Activated CD8-positive, alpha-beta memory T cell treated with anti-CD3 and anti-CD28 coated beads, Interleukin-2, amount 50 U/mL, for 48 hours (primary cell): Measurements from ENCODE around the gene PCDHA2.
"Not testable (repeated sequence)": the region's sequence is repeated elsewhere in the genome, so short reads cannot be mapped to it uniquely, and the experiment has no call there.

Experiments used
- DNase-seq: peaks from one replicate; pipeline ENCODE4 v3.0.0-alpha.2; 2020

Gene PCDHA2

GRCh38 chr5:140821375-140822280 is 27.0 kb downstream of the PCDHA2 start, which contains the start of gene PCDHA5:
TSS of gene PCDHA5 (plus strand) at chr5:140821613.
- DNase-seq, result peak; percentile 66

GRCh38 chr5:140822281-140822629 is 27.6 kb downstream of the PCDHA2 start:
- no peak for DNase-seq

- DNase-seq, result not testable (repeated sequence)
Measured at GRCh38 chr5:140822969-140823368, 28.3 kb downstream of the PCDHA2 start.

- DNase-seq, result no peak
Measured at GRCh38 chr5:140823475-140823874, 28.8 kb downstream of the PCDHA2 start.

GRCh38 chr5:140827704-140828361 is 33.2 kb downstream of the PCDHA2 start, which contains the start of gene PCDHA6:
TSS of gene PCDHA6 (plus strand) at chr5:140827960. CDS start at chr5:140828092, 132 bp downstream.
- no peak for DNase-seq

- DNase-seq, result no peak
Measured at GRCh38 chr5:140828362-140828737, 33.7 kb downstream of the PCDHA2 start.

- not testable (repeated sequence) for DNase-seq
Measured at GRCh38 chr5:140829511-140830501, 35.2 kb downstream of the PCDHA2 start.

GRCh38 chr5:140833993-140834392 is 39.3 kb downstream of the PCDHA2 start, which contains the start of gene PCDHA7:
TSS of gene PCDHA7 (plus strand) at chr5:140834269. CDS start at chr5:140834384, 115 bp downstream.
- DNase-seq, result no peak

GRCh38 chr5:140834439-140835008 is 39.9 kb downstream of the PCDHA2 start:
- DNase-seq, result not testable (repeated sequence)

GRCh38 chr5:140835622-140836510 is 41.2 kb downstream of the PCDHA2 start:
- no peak for DNase-seq

GRCh38 chr5:140840978-140841962 is 46.6 kb downstream of the PCDHA2 start, which contains the start of gene PCDHA8:
TSS of gene PCDHA8 (plus strand) at chr5:140841187. CDS start at chr5:140841322, 135 bp downstream.
- DNase-seq, result peak; percentile 53

GRCh38 chr5:140842798-140843733 is 48.4 kb downstream of the PCDHA2 start:
- no peak for DNase-seq
